C4-2B (cell line): ENCODE data around the gene RFTN2.

Experiments
- H3K27ac ChIP-seq: fragments of 450-650 bp; 2 replicates; pipeline ENCODE4 v1.5.1; 2017
- CTCF ChIP-seq: fragments of 450-650 bp; conservative IDR thresholded peaks from 2 replicates; pipeline ENCODE4 v1.5.1; 2017; ENCODE audit warnings: mild to moderate bottlenecking
- ZFX ChIP-seq: fragments of 450-650 bp; IDR thresholded peaks from 2 replicates; pipeline ENCODE4 v1.6.1; 2017

Gene RFTN2

DNA sequence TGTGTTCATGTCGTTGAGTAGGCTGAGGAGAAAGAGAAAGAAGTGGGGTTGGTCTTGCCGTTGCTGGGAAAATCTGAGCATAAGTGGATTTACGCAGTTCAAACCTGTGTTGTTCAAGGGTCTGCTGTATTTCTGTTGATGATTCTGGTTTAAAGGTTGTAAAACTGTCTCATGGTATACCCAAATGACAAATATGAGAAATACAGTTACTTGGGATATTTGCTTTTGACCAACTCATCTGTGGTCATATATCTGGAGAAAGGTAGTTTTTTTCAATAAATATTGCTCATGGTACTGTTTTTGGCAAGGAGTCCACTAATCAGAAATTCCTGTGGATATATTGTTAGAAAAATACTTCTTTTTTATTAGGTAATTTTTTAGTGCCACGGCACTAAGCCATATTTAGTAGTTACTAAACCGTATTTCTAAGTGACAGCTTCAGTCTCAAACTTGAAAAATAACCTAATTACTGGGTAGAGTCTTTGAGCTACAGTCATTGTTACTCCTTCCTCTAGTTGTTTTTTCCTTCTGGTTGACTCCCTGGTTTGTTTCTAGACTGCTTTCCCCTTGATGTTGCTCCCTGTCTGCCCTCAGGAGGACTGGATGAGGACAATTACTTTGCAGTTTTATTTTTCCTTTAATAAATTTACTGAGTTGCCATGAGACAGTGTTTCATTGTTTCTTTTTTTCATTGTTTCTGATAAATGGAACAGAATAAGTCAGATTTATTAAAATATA is 128.1 kb downstream of the RFTN2 start:
- TF ChIP-seq CTCF (no peak), ZFX (no peak)
- H3K27ac ChIP-seq, result no peak overlapping the region

DNA sequence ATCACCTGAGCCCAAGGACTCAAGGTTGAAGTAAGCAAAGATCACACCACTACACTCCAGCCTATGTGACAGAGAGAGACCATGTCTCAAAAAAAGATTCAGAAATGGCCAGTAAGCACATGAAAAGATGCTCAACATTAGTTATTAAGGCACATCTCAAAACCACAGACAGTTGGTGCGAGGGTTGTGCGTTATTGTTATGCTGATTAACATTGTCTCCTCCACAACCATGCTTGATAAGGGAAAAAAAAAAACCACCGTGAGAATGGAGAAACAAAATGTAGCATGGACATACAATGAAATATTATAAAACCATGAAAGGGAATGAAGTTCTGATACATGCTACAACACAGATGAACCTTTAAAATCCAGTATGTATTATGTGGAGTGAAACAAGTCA is 132.2 kb downstream of the RFTN2 start:
- TF ChIP-seq CTCF (no peak), ZFX (no peak)
- no peak overlapping the region for H3K27ac ChIP-seq

DNA sequence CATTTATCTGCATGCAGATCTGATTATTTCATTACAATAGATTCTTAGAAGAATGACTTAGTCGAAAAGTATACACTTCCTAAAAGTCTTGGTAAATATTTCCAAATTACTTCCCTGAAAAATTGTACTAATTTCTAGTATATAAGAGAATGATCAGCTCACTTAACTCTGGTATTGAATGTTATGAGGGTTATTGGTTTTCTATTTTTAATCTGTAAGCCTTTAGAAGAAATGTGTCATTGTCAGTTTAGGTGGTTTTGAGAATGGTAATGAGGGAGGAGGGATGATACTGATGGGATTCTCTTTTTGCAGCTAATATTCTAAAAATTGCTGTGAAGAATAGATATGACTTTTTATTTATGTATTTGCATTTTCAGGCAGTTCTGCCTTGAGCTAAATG is 135.7 kb downstream of the RFTN2 start:
- no peak for TF ChIP-seq ZFX
- no peak for TF ChIP-seq CTCF
- no peak overlapping the region for H3K27ac ChIP-seq

DNA sequence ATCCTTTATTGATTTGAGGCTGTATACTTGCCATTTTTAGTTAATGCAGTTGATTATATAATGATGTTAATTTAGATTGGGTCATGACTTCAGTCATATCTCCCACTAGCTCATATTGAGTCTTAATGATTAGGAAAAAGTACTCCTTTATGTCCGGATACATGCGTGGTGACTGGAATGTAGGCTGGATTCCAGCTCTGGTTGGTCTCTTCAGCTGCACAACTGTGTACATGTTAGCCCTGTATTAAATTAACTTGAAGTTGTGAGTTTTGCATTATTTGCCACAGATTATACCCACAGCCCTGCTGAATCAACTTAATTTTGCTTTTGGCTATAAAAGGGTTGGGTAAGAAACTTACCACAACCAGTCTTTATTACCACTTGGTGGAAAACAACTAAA is 137.0 kb downstream of the RFTN2 start:
- no peak for TF ChIP-seq CTCF
- TF ChIP-seq ZFX, result no peak
- H3K27ac ChIP-seq, result no peak overlapping the region
